ENCODE results near the gene GPR142. TPM values are rescaled to one million over a fixed set of nuclear protein-coding genes. Genes with fewer than 3 reads are reported as not detected.

GPR142 gene
- polyA plus RNA-seq, 1 of the 3 experiments (the other 2 are of a cell fraction), result not detected

GRCh38 chr17:74362810-74363498 lies 4.4 kb upstream of the GPR142 start:
- Histone ChIP-seq H3K4me3 (ENCODE audit: low read depth in 2 of 2, low read length in 1 of 2) (no peak overlapping the region), H3K27ac (ENCODE audit: low read depth in 2 of 2, low read length in 1 of 2) (no peak overlapping the region), H3F3A (replicated peaks; ENCODE audit: insufficient read depth) (no peaks in the 10 kb centered on the region), H3K9ac (no peak overlapping the region), H2AFZ (ENCODE audit: low read depth) (no peak overlapping the region), H3K9me2 (no peaks in the 10 kb centered on the region), H3K79me2 (ENCODE audit: insufficient read depth) (no peaks in the 10 kb centered on the region), H3K4me1 (ENCODE audit: control insufficient read depth in 1 of 2, insufficient read depth in 2 of 2, low read depth in 1 of 2, low read length in 1 of 2) (no peaks in the 10 kb centered on the region; a peak in 1 of 4 replicates), H3K4me2 (no peak overlapping the region), H4K20me1 (ENCODE audit: insufficient read depth) (no peaks in the 10 kb centered on the region), H3K27me3 (ENCODE audit: insufficient read depth) (no peaks in the 10 kb centered on the region), H3K9me3 (no peaks in the 10 kb centered on the region), H3K36me3 (replicated peaks in 1 of 2; ENCODE audit: control insufficient read depth in 1 of 2, insufficient read depth in 2 of 2, low read length in 1 of 2) (no peaks in the 10 kb centered on the region)
- CTCF ChIA-PET, result interaction anchor here (1.1 to 13.1 kb wide), 19 partner anchors 8 to 239 kb away, joined by 3 to 194 read pairs (median 5); no protein-coding TSS in a partner anchor
- WGBS (ENCODE audit: low lambda C conversion rate), result 37% methylated on average over 13 of the region's 14 CpGs
- no peak for TF ChIP-seq ZBTB33 (IDR thresholded peaks at IDR 0.05; ENCODE audit: borderline replicate concordance, low read depth)
- TF ChIP-seq GATA2 (CRISPR knock-in tag; IDR thresholded peaks at IDR 0.05), result no peak
- no peak for TF ChIP-seq RXRA (IDR thresholded peaks at IDR 0.05; ENCODE audit: borderline replicate concordance, low read depth)
- DNase-seq, result no peak
- POLR2A ChIA-PET, result no interaction called here

GRCh38 chr17:74368341-74369081 lies 1.2 kb downstream of the GPR142 start:
- Histone ChIP-seq H3K9ac (no peak overlapping the region), H3K36me3 (replicated peaks in 1 of 2; ENCODE audit: control insufficient read depth in 1 of 2, insufficient read depth in 2 of 2, low read length in 1 of 2) (no peaks in the 10 kb centered on the region), H3K27me3 (ENCODE audit: insufficient read depth) (no peaks in the 10 kb centered on the region), H3K27ac (ENCODE audit: low read depth in 2 of 2, low read length in 1 of 2) (no peak overlapping the region), H3F3A (replicated peaks; ENCODE audit: insufficient read depth) (no peaks in the 10 kb centered on the region), H3K4me3 (ENCODE audit: low read depth in 2 of 2, low read length in 1 of 2) (no peak overlapping the region; a peak in 1 of 4 replicates), H4K20me1 (ENCODE audit: insufficient read depth) (no peaks in the 10 kb centered on the region), H3K9me3 (no peaks in the 10 kb centered on the region), H3K9me2 (no peaks in the 10 kb centered on the region), H3K79me2 (ENCODE audit: insufficient read depth) (no peaks in the 10 kb centered on the region), H2AFZ (ENCODE audit: low read depth) (no peak overlapping the region), H3K4me2 (no peak overlapping the region), H3K4me1 (ENCODE audit: control insufficient read depth in 1 of 2, insufficient read depth in 2 of 2, low read depth in 1 of 2, low read length in 1 of 2) (peaks cover 0 to 5% of the 10 kb centered on the region in 2 experiments; a peak in 1 of 4 replicates)
- ChIA-PET CTCF (interaction anchor here (0.5 to 13.1 kb wide), 93 partner anchors 8 to 1166 kb away, joined by 3 to 194 read pairs (median 5); partner anchors contain the start of genes CD300LB, CD300LD and TTYH2), POLR2A (no interaction called here)
- TF ChIP-seq CTCF (IDR thresholded peaks at IDR 0.05), result peak; percentile 63
- TF ChIP-seq NFIC (IDR thresholded peaks at IDR 0.05; ENCODE audit: borderline replicate concordance), result no peak
- peak; percentile 72 for TF ChIP-seq RAD21 (IDR thresholded peaks at IDR 0.05; ENCODE audit: low read length)
- peak; percentile 69; the same call in 1 of the 2 replicates for TF ChIP-seq SMC3 (IDR thresholded peaks at IDR 0.05; ENCODE audit: low read depth, low read length)
- no peak for TF ChIP-seq EP300 (IDR thresholded peaks at IDR 0.05; ENCODE audit: borderline replicate concordance in 1 of 2, low read depth in 1 of 2, low read length in 1 of 2)
- 34% methylated on average over 11 of the region's 14 CpGs for WGBS (ENCODE audit: low lambda C conversion rate)
- peak; percentile 95 for DNase-seq

Measured in SK-N-SH (cell line).